ENCODE data around the gene CNDP2. TPM values are rescaled to one million over a fixed set of nuclear protein-coding genes. Genes with fewer than 3 reads are reported as not detected.

The CNDP2 gene
- total and polyA plus RNA-seq, 2 experiments from 2014 or later, result 95.7 to 135 TPM

DNA sequence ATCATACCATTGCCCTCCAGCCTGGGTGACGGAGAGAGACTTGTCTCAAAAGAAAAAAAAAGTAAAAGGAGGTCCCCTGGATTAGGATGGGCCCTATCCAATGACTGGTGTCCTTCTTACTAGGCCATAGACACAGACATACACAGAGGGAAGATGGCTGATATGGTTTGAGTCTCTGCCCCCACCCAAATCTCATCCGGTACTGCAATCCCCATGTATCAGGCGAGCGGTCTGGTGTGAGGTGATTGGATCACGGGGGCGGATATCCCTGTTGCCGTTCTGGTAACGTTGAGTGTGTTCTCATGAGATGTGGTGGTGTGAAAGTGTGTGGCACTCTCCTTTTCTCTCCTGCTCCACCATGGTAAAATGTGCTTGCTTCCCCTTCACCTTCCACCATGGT lies 7.8 kb upstream of the CNDP2 start:
- Histone ChIP-seq H3K9me2 (replicated peaks; ENCODE audit: insufficient read depth) (no peaks in the 10 kb centered on the region), H4K20me1 (ENCODE audit: insufficient read depth, poor library complexity, severe bottlenecking) (no peaks in the 10 kb centered on the region), H3K36me3 (replicated peaks; ENCODE audit: insufficient read depth, low read depth) (no peaks in the 10 kb centered on the region), H3K4me1 (ENCODE audit: insufficient read depth) (peaks cover 21% of the 10 kb centered on the region), H3K9me3 (ENCODE audit: low read depth) (no peaks in the 10 kb centered on the region), H3K27me3 (no peaks in the 10 kb centered on the region), H3K27ac (no peak overlapping the region), H3K79me2 (no peaks in the 10 kb centered on the region), H2AFZ (no peak overlapping the region), H3K4me2 (no peak overlapping the region), H3K4me3 (no peak overlapping the region)
- WGBS (ENCODE audit: low lambda C conversion rate, missing lambda C conversion rate), result 95% methylated on average over 8 of the region's 8 CpGs
- DNase-seq (ENCODE audit: low spot score), result no peak
- no peak for TF ChIP-seq CTCF (IDR thresholded peaks at IDR 0.05; ENCODE audit: poor library complexity)
- no peak for TF ChIP-seq EZH2 (IDR thresholded peaks at IDR 0.05; ENCODE audit: borderline replicate concordance)
- TF ChIP-seq EZH2phosphoT487 (IDR thresholded peaks at IDR 0.05; ENCODE audit: low read depth, severe bottlenecking, unreplicated experiment), result no peak

DNA sequence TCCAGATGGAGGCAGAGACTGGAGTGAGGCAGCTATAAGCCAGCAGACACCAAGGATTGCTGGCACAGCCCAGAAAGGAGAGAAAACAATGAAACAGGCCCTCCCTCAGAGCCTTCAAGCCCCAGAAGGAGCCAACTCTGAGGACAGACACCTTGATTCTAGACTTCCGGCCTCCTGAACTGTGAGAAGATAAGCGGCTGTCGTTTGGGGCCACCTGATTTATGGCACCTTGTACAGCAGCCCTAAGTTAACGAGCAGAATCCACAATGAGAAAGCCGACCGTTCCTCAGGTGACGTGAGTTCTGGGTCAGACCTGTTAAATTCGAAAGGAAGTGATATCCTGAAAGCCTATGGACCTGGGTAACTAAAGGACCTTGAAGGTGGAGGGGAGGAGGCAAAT lies 7.3 kb upstream of the CNDP2 start:
- H3K9me3 ChIP-seq (ENCODE audit: low read depth), result no peaks in the 10 kb centered on the region
- H3K36me3 ChIP-seq (replicated peaks; ENCODE audit: insufficient read depth, low read depth), result no peaks in the 10 kb centered on the region
- DNase-seq (ENCODE audit: low spot score), result no peak
- no peaks in the 10 kb centered on the region for H4K20me1 ChIP-seq (ENCODE audit: insufficient read depth, poor library complexity, severe bottlenecking)
- H3K27ac ChIP-seq, result no peak overlapping the region
- no peaks in the 10 kb centered on the region for H3K27me3 ChIP-seq
- WGBS (ENCODE audit: low lambda C conversion rate, missing lambda C conversion rate), result 70% methylated on average over 8 of the region's 8 CpGs
- H3K4me3 ChIP-seq, result no peak overlapping the region
- no peak overlapping the region for H3K4me2 ChIP-seq
- no peaks in the 10 kb centered on the region for H3K9me2 ChIP-seq (replicated peaks; ENCODE audit: insufficient read depth)
- peaks cover 21% of the 10 kb centered on the region for H3K4me1 ChIP-seq (ENCODE audit: insufficient read depth)
- no peaks in the 10 kb centered on the region for H3K79me2 ChIP-seq
- no peak overlapping the region for H2AFZ ChIP-seq
- TF ChIP-seq EZH2phosphoT487 (IDR thresholded peaks at IDR 0.05; ENCODE audit: low read depth, severe bottlenecking, unreplicated experiment) (no peak), EZH2 (IDR thresholded peaks at IDR 0.05; ENCODE audit: borderline replicate concordance) (no peak), CTCF (IDR thresholded peaks at IDR 0.05; ENCODE audit: poor library complexity) (no peak)

DNA sequence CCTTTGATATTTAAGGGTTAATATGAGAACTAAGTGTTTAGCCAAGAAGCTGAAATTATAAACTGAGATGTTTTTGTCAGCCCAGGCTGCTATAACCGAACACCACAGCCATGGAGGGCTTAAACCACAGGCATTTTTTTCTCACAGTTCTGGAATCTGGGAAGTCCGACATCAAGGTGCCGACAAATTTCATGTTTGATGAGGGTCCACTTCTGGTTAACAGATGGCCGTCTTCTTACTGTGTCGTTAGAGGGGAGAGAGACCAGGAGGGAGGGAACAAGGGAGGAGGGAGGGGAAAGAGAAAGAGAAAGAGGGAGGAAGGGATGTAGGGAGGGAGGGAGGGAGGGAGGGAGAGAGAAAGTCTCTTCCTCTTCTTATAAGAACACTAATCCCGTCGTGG lies 6.5 kb upstream of the CNDP2 start:
- Histone ChIP-seq H3K79me2 (no peaks in the 10 kb centered on the region), H3K36me3 (replicated peaks; ENCODE audit: insufficient read depth, low read depth) (no peaks in the 10 kb centered on the region), H3K27me3 (no peaks in the 10 kb centered on the region), H4K20me1 (ENCODE audit: insufficient read depth, poor library complexity, severe bottlenecking) (no peaks in the 10 kb centered on the region), H3K4me2 (no peak overlapping the region), H3K27ac (no peak overlapping the region), H3K9me2 (replicated peaks; ENCODE audit: insufficient read depth) (no peaks in the 10 kb centered on the region), H3K4me1 (ENCODE audit: insufficient read depth) (peaks cover 15% of the 10 kb centered on the region), H3K4me3 (no peak overlapping the region), H2AFZ (no peak overlapping the region), H3K9me3 (ENCODE audit: low read depth) (no peaks in the 10 kb centered on the region)
- no peak for TF ChIP-seq EZH2phosphoT487 (IDR thresholded peaks at IDR 0.05; ENCODE audit: low read depth, severe bottlenecking, unreplicated experiment)
- no peak for TF ChIP-seq CTCF (IDR thresholded peaks at IDR 0.05; ENCODE audit: poor library complexity)
- no peak for TF ChIP-seq EZH2 (IDR thresholded peaks at IDR 0.05; ENCODE audit: borderline replicate concordance)
- 30% methylated on average over 7 of the region's 7 CpGs for WGBS (ENCODE audit: low lambda C conversion rate, missing lambda C conversion rate)
- no peak for DNase-seq (ENCODE audit: low spot score)

GRCh38 chr18:74492259-74492658 lies 3.9 kb upstream of the CNDP2 start:
- WGBS (ENCODE audit: low lambda C conversion rate, missing lambda C conversion rate), result 96% methylated on average over 3 of the region's 3 CpGs
- TF ChIP-seq CTCF (IDR thresholded peaks at IDR 0.05; ENCODE audit: poor library complexity) (no peak), EZH2phosphoT487 (IDR thresholded peaks at IDR 0.05; ENCODE audit: low read depth, severe bottlenecking, unreplicated experiment) (no peak), EZH2 (IDR thresholded peaks at IDR 0.05; ENCODE audit: borderline replicate concordance) (no peak)
- no peaks in the 10 kb centered on the region for H4K20me1 ChIP-seq (ENCODE audit: insufficient read depth, poor library complexity, severe bottlenecking)
- no peaks in the 10 kb centered on the region for H3K36me3 ChIP-seq (replicated peaks; ENCODE audit: insufficient read depth, low read depth)
- no peak overlapping the region for H3K27ac ChIP-seq
- DNase-seq (ENCODE audit: low spot score), result no peak
- H3K27me3 ChIP-seq, result no peaks in the 10 kb centered on the region
- no peaks in the 10 kb centered on the region for H3K9me3 ChIP-seq (ENCODE audit: low read depth)
- no peak overlapping the region for H2AFZ ChIP-seq
- no peak overlapping the region for H3K4me3 ChIP-seq
- H3K4me1 ChIP-seq (ENCODE audit: insufficient read depth), result peaks cover 3% of the 10 kb centered on the region
- H3K79me2 ChIP-seq, result peaks cover 6% of the 10 kb centered on the region
- H3K9me2 ChIP-seq (replicated peaks; ENCODE audit: insufficient read depth), result no peaks in the 10 kb centered on the region
- no peak overlapping the region for H3K4me2 ChIP-seq

Data from hepatocyte (in vitro differentiated cells).